Myocyte (in vitro differentiated cells): Measurements from ENCODE around the gene SSU72. TPM values are rescaled to one million over a fixed set of nuclear protein-coding genes. Genes with fewer than 3 reads are reported as not detected.
"Not testable (repeated sequence)": the region's sequence is repeated elsewhere in the genome, so short reads cannot be mapped to it uniquely, and the experiment has no call there.

Source experiments
- DNase-seq: peaks from one replicate; pipeline ENCODE4 v3.0.0-alpha.2; 2012; ENCODE audit warnings: low read depth
- total RNA-seq: library from RNA; depleted of rRNA; stranded (reverse); fragments of >200 nt; gene quantifications from 2 replicates; pipeline ENCODE4 v1.2.3, GENCODE V29; 2014

The SSU72 gene
- total RNA-seq, 1 donor from 2014 or later, result 97.7 TPM

DNA sequence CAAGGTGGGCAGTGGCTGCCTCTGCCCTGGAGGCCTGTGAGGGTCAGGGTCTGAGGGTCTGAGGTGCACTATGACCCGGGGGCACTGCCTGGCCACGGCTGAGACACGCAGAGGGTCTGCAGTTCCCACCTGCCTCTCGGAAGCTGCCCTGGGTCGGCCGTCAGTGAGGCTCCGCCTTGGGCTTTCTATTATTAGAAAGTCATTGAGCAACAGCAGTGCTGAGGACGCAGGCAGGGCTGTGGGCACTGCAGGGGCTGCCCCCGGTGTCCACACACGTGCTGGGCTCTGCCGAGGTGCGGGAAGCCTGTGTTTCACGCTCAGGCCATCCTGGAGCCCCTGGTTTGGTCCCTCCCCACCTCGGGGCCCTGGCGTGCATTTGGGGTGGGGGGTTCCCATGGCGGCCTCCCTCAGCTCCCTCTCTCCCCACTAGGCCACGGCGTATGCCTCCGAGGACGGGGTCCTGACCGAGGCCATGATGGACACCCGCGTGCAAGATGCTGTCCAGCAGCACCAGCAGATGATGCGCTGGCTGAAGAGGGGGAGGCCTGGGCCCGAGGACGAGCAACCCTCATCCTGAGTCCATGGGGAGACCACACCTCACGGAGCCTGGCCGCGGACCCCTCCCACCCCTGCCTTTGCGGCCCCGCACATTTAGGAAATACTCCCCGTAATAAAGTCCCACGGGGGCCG lies 65.7 kb downstream of the SSU72 start:
- DNase-seq, result not testable (repeated sequence)

DNA sequence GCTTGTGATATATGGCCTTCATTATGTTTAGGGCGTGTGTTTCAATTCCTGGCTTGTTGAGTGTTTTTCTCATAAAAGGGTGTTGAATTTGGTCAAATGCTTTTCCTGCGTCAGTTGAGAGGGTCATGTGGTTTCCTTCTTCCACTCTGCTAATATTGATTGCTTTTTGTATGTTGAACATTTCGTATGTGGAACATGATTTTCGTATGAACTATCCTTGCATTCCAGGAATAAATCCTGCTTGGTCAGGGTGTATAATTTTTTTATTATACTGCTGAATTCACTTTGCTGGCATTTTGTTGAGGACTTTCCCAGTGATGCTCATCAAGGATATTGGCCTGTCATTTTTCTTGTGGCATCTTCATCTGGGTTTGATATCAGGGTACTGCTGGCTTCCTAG lies 67.4 kb downstream of the SSU72 start:
- DNase-seq, result no peak

DNA sequence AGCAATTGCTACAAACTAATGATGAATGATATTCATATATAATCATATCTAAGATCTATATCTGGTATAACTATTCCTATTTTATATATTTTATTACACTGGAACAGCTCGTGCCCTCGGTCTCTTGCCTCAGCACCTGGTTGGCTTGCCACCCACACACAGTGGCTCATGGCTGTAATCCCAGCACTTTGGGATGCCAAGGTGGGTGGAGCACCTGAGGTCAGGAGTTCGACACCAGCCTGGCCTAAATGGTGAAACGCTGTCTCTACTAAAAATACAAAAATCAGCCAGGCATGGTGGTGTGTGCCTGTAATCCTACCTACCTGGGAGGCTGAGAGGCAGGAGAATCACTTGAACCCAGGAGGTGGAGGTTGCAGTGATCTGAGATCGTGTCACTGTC lies 68.9 kb downstream of the SSU72 start:
- not testable (repeated sequence) for DNase-seq

DNA sequence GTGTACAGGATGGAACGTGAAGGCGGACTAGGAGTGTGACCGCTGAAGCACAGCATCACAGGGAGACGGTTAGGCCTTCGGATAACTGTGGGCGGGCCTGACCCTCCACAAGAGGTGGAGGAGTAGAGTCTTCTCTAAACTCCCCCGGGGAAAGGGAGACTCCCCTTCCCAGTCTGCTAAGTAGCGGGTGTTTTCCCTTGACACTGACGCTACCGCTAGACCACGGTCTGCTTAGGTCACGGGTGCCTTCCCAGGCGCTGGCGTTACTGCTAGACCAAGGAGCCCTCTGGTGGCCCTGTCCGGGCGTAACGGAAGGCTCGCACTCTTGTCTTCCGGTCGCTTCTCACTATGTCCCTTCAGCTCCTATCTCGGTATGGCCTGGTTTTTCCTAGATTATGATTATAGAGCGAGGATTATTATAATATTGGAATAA lies 69.3 kb downstream of the SSU72 start:
- DNase-seq, result peak; percentile 35

DNA sequence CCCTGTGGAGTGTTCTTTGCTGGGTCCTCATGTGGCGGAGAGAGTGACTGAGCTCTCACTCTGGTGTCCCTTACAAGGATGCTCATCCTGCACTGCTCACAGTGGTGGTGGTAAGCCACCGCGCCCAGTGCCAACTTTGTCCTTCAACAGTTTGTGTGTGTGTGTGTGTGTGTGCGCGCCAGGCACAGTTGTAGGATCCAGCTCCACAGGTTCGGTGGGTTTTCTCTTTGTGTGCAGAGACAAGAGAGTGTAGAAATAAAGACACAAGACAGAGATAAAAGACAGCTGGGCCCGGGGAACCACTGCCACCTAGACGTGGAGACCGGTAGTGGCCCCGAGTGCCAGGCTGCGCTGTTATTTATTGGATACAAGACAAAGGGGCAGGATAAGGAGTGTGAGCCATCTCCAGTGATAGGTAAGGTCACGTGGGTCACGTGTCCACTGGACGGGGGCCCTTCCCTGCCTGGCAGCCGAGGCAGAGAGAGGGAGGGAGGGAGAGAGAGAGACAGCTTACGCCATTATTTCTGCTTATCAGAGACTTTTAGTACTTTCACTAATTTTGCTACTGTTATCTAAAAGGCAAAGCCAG lies 69.8 kb downstream of the SSU72 start:
- DNase-seq, result peak; percentile 78

DNA sequence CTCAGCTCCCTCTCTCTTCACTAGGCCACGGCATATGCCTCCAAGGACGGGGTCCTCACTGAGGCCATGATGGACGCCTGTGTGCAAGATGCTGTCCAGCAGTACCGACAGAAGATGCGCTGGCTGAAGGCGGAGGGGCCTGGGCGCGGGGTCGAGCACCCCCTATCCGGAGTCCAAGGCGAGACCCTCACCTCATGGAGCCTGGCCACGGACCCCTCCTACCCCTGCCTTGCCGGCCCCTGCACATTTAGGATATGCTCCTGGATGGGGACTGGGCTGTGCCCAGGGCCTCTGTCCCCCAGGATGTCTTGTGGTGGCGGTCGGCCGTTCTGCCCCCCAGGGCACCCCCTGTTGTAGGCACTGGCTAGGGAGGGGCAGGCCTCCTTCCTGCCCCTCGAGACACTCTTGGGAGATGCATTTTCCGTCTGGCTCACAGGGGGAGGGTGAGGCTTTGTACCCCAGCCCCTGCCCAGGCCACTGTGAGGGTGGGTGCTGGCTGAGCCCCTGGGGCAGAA lies 79.1 kb downstream of the SSU72 start:
- not testable (repeated sequence) for DNase-seq

DNA sequence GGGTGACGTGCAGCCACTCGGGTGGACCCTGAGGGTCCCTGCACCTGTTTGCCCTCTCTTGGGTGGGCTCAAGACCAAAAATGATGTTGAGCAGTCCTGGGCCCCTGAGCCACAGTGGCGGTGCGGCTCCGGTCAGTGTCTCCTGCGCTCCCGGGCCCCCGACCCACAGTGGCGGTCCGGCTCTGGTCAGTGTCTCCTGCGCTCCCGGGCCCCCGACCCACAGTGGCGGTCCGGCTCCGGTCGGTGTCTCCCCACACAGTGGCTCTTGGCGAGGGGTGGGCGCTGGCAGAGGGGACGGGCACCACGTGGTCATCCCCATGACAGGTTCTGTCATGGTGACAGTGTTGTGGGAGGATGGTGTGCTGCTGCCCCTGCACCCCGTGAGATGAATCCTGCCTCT lies 80.4 kb downstream of the SSU72 start:
- not testable (repeated sequence) for DNase-seq

Other genes with a start within 250 kb of the SSU72 start
- gene TAS1R3, start 243.6 kb downstream of the SSU72 start, total RNA-seq, result 0.10 and 0.13 TPM in 2 replicates
- gene DVL1, start 225.4 kb downstream of the SSU72 start, total RNA-seq, result 121 and 137 TPM in 2 replicates
- 224 and 252 TPM in 2 replicates for gene MXRA8, start 216.3 kb downstream of the SSU72 start, total RNA-seq
- gene AURKAIP1, start 199.7 kb downstream of the SSU72 start, total RNA-seq, result 183 and 198 TPM in 2 replicates
- 185 and 228 TPM in 2 replicates for gene CCNL2, start 175.5 kb downstream of the SSU72 start, total RNA-seq
- 113 TPM in 2 replicates for gene MRPL20, start 167.6 kb downstream of the SSU72 start, total RNA-seq
- not detected in 2 replicates for gene ANKRD65, start 153.6 kb downstream of the SSU72 start, total RNA-seq
- gene VWA1, start 139.2 kb downstream of the SSU72 start, total RNA-seq, result 0.52 and 1.0 TPM in 2 replicates
- gene ATAD3C, start 125.2 kb downstream of the SSU72 start, total RNA-seq, result not detected in 2 replicates
- gene ATAD3B, start 103.1 kb downstream of the SSU72 start, total RNA-seq, result 12.1 and 20.2 TPM in 2 replicates
- gene ATAD3A, start 62.7 kb downstream of the SSU72 start, total RNA-seq, result 31.3 and 41.9 TPM in 2 replicates
- not detected in 2 replicates for gene TMEM240, start 34.2 kb downstream of the SSU72 start, total RNA-seq
- 1.0 and 3.5 TPM in 2 replicates for gene FNDC10, start 25.3 kb upstream of the SSU72 start, total RNA-seq
- 88.3 and 89.5 TPM in 2 replicates for gene MIB2, start 40.6 kb upstream of the SSU72 start, total RNA-seq
- 0.31 and 1.6 TPM in 2 replicates for gene MMP23B, start 57.3 kb upstream of the SSU72 start, total RNA-seq
- 16.0 and 16.1 TPM in 2 replicates for gene CDK11B, start 84.1 kb upstream of the SSU72 start, total RNA-seq
- 25.6 and 26.6 TPM in 2 replicates for gene SLC35E2B, start 117.9 kb upstream of the SSU72 start, total RNA-seq
- gene CDK11A, start 149.5 kb upstream of the SSU72 start, total RNA-seq, result 13.0 and 13.2 TPM in 2 replicates
- gene NADK, start 203.6 kb upstream of the SSU72 start, total RNA-seq, result 36.6 and 39.6 TPM in 2 replicates